ENCODE results near the gene SLC17A4. TPM values are rescaled to one million over a fixed set of nuclear protein-coding genes. Genes with fewer than 3 reads are reported as not detected.

The SLC17A4 gene
- total and polyA plus RNA-seq, 9 donors: 0.05 to 0.12 TPM; not detected in 7

- WGBS, 3 donors: 93 to 98% (median 94%) methylated on average over 2 of the region's 2 CpGs
- Histone ChIP-seq H3K4me3 (no peak overlapping the region), H3K36me3 (no peaks in the 10 kb centered on the region), H3K4me1 (ENCODE audit: insufficient read depth) (no peaks in the 10 kb centered on the region), H3K27me3 (no peaks in the 10 kb centered on the region), H3K9me3 (no peaks in the 10 kb centered on the region), H3K27ac (no peak overlapping the region)
- TF ChIP-seq POLR2A (IDR thresholded peaks at IDR 0.05) (no peak), CTCF (IDR thresholded peaks at IDR 0.05) (no peak), EP300 (IDR thresholded peaks at IDR 0.05) (no peak)
- intact Hi-C loops (cut with DNase I): loop anchor here in 1 of 4 donors (2.0 kb wide), 1 partner anchor 41 kb away; no protein-coding TSS in a partner anchor
- DNase-seq: no peak
Measured at GRCh38 chr6:25816252-25816651, 61.7 kb downstream of the SLC17A4 start.

DNA sequence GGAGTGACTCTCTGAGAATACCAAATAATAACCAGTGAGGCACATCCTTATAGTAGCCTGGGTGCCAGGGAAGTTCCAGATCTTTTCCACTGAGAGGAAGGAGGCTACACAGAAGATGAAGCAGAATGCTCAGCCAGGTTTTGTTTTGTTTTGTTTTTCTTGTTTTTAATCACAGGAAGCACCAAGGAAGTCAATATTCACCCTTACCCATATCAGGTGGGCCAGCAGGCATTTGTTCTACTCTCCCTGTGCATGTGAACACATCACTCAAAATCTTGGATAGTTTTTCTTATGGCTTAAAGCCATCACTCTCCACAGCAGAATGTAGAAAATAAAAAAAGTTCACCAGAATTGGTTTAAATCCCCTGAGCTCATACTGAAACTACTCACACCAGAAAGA lies 66.8 kb downstream of the SLC17A4 start:
- Histone ChIP-seq H3K27ac (no peak overlapping the region), H3K4me1 (ENCODE audit: insufficient read depth) (no peaks in the 10 kb centered on the region), H3K4me3 (no peak overlapping the region), H3K36me3 (no peaks in the 10 kb centered on the region), H3K9me3 (no peaks in the 10 kb centered on the region), H3K27me3 (no peaks in the 10 kb centered on the region)
- intact Hi-C loops (cut with DNase I): no loop called here
- TF ChIP-seq CTCF (IDR thresholded peaks at IDR 0.05) (no peak), EP300 (IDR thresholded peaks at IDR 0.05) (no peak), POLR2A (IDR thresholded peaks at IDR 0.05) (no peak)
- DNase-seq: no peak

DNA sequence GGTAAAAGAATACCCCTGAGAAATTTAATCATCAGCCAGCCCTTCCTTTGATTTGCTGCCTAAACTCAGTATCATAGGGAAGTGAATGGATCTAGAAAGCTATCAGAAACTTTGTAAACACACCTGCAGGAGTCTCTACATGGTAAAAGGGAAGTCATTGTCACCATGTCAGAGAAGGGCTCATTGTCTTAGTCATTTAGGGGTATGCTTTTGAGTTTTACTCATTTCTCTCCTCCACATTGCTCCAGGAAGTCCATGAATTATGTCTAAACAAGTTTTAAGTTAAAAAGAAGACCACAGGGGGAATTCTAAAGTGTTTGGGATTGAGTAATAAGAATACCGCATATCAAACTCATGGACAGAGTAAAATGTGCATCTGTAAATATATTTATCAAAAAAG lies 74.8 kb downstream of the SLC17A4 start:
- WGBS, 3 donors: 91 to 96% (median 92%) methylated on average over 1 of the region's 1 CpG
- no peak for DNase-seq

GRCh38 chr6:25830458-25830857 lies 75.9 kb downstream of the SLC17A4 start:
- H3K27me3 ChIP-seq: no peaks in the 10 kb centered on the region
- TF ChIP-seq CTCF (IDR thresholded peaks at IDR 0.05) (no peak), POLR2A (IDR thresholded peaks at IDR 0.05) (no peak), EP300 (IDR thresholded peaks at IDR 0.05) (no peak)
- H3K27ac ChIP-seq: no peak overlapping the region
- H3K4me3 ChIP-seq: no peak overlapping the region
- intact Hi-C loops (cut with DNase I): no loop called here
- no peaks in the 10 kb centered on the region for H3K36me3 ChIP-seq
- WGBS, 3 donors: 56 to 72% (median 61%) methylated on average over 4 of the region's 4 CpGs
- DNase-seq: no peak
- no peaks in the 10 kb centered on the region for H3K9me3 ChIP-seq
- no peaks in the 10 kb centered on the region for H3K4me1 ChIP-seq (ENCODE audit: insufficient read depth)

More for the DNA sequence above, 74.8 kb downstream of the SLC17A4 start:
- Histone ChIP-seq H3K27me3 (no peaks in the 10 kb centered on the region), H3K9me3 (no peaks in the 10 kb centered on the region), H3K4me3 (no peak overlapping the region), H3K36me3 (no peaks in the 10 kb centered on the region), H3K27ac (no peak overlapping the region), H3K4me1 (ENCODE audit: insufficient read depth) (no peaks in the 10 kb centered on the region)
- intact Hi-C loops (cut with DNase I): no loop called here
- TF ChIP-seq EP300 (IDR thresholded peaks at IDR 0.05): no peak
- TF ChIP-seq CTCF (IDR thresholded peaks at IDR 0.05): no peak
- TF ChIP-seq POLR2A (IDR thresholded peaks at IDR 0.05): no peak

Other genes starting within 250 kb of the SLC17A4 start
- gene SCGN, start 102.5 kb upstream of the SLC17A4 start, total RNA-seq: 1 to 10 TPM in 1 of 7 donors, under 1 TPM in 1, not detected in 5; 0.23 to 1.8 TPM
- gene SCGN, start 102.5 kb upstream of the SLC17A4 start, polyA plus RNA-seq: under 1 TPM; 0.08 to 0.33 TPM
- not detected for gene SLC17A1, start 77.3 kb downstream of the SLC17A4 start, total RNA-seq
- gene SLC17A1, start 77.3 kb downstream of the SLC17A4 start, polyA plus RNA-seq: under 1 TPM in 1 of 2 donors, not detected in 1; 0.06 TPM
- gene SLC17A3, start 119.5 kb downstream of the SLC17A4 start, total RNA-seq: under 1 TPM in 4 of 7 donors, not detected in 3; 0.10 to 0.93 (median 0.36) TPM
- under 1 TPM; 0.07 to 0.35 TPM for gene SLC17A3, start 119.5 kb downstream of the SLC17A4 start, polyA plus RNA-seq
- gene SLC17A2, start 175.9 kb downstream of the SLC17A4 start, total RNA-seq: not detected
- gene SLC17A2, start 175.9 kb downstream of the SLC17A4 start, polyA plus RNA-seq: not detected
- gene TRIM38, start 208.1 kb downstream of the SLC17A4 start, total RNA-seq: 1 to 10 TPM; 4.6 to 8.3 (median 6.4) TPM
- 10 to 100 TPM in 1 of 2 donors, 1 to 10 TPM in 1; 3.8 to 10.3 TPM for gene TRIM38, start 208.1 kb downstream of the SLC17A4 start, polyA plus RNA-seq

Measured in ovary (tissue), 9 donors.